HepG2 (cell line): ENCODE data around the gene BAIAP2L1. TPM values are rescaled to one million over a fixed set of nuclear protein-coding genes. Genes with fewer than 3 reads are reported as not detected.

Source experiments
- ATAC-seq: fragments of 200-7000 bp; cut with Tn5 transposase; 3 replicates; pipeline ENCODE4 v1.9.1; 2020; ENCODE audit warnings: mild to moderate bottlenecking, moderate library complexity
- BruUV-seq: library from RNA; stranded (reverse); fragments of 400-500 nt; replicated peaks from 2 replicates; lab custom pipeline; 2021; lab: Mats Ljungman, UMichigan
- CTCF ChIA-PET: fragments of 300-600 bp; formaldehyde crosslinking; extraction: SDS; loops from one replicate; lab custom pipeline; 2021; ENCODE audit warnings: low total read pairs, inconsistent platforms, low intra/inter-chr PET ratio; lab: Yijun Ruan, JAX
- POLR2A ChIA-PET: fragments of 350-600 bp; sonication (Branson Sonifier 250); formaldehyde crosslinking; loops from one replicate; lab custom pipeline; 2020; ENCODE audit warnings: antibody characterized with exemption, inconsistent platforms; lab: Yijun Ruan, JAX
- DNase-seq: peaks from one replicate; pipeline ENCODE4 v3.0.0-alpha.2; 2015; ENCODE audit warnings: low spot score
- FAIRE-seq: peaks from 3 replicates; lab custom pipeline; 2011; peaks lifted over from hg19 to GRCh38; lab: Jason Lieb, UNC
- H2AFZ ChIP-seq: one replicate; pipeline ENCODE4 v1.6.1; 2011; ENCODE audit warnings: low read length, inconsistent platforms
- H3K27ac ChIP-seq: fragments of 300-600 bp; 3 replicates; pipeline ENCODE4 v1.8.0; 2011; ENCODE audit warnings: mixed run types, mild to moderate bottlenecking, mixed read lengths, low read length, inconsistent platforms; ENCODE audit not compliant: insufficient read depth; ENCODE audit errors: extremely low read length
- H3K27me3 ChIP-seq, 2 experiments: fragments of 200-600 bp in 1 of 2; 2 replicates in 1 of 2; 3 replicates in 1 of 2; pipeline versions ENCODE4 v1.6.0 to v1.8.0; 2011; ENCODE audit warnings: low read length in 2 of 2, mild to moderate bottlenecking in 2 of 2, moderate library complexity in 2 of 2, inconsistent platforms in 1 of 2; ENCODE audit not compliant: insufficient read depth in 2 of 2, control insufficient read depth in 1 of 2
- H3K36me3 ChIP-seq, 2 experiments: fragments of 200-600 bp in 1 of 2; replicated peaks in 1 of 2; 2 replicates in 1 of 2; 3 replicates in 1 of 2; pipeline versions ENCODE4 v1.5.1 to v1.8.0; 2011; ENCODE audit warnings: low read length in 2 of 2, inconsistent platforms in 1 of 2; ENCODE audit not compliant: insufficient read depth in 2 of 2, control insufficient read depth in 1 of 2
- H3K4me1 ChIP-seq: 2 replicates; pipeline ENCODE4 v1.5.1; 2012; ENCODE audit warnings: low read length, inconsistent platforms; ENCODE audit not compliant: insufficient read depth
- H3K4me2 ChIP-seq: 2 replicates; pipeline ENCODE4 v1.6.0; 2011; ENCODE audit warnings: low read depth, low read length, inconsistent platforms
- H3K4me3 ChIP-seq, 3 experiments: fragments of 200-600 bp in 1 of 3; sonication (generic), shearing (Covaris generic) in 1 of 3; replicated peaks in 1 of 3; 2 replicates each; pipeline ENCODE4 v1.5.1; 2011 to 2016; ENCODE audit warnings: low read length in 3 of 3, inconsistent platforms in 2 of 3, low read depth in 2 of 3, mild to moderate bottlenecking in 2 of 3, control low read depth in 1 of 3, mixed read lengths in 1 of 3; ENCODE audit not compliant: insufficient read depth in 1 of 3
- H3K79me2 ChIP-seq: one replicate; pipeline ENCODE4 v1.6.1; 2011; ENCODE audit warnings: low read length, inconsistent platforms; ENCODE audit not compliant: insufficient read depth
- H3K9ac ChIP-seq: 2 replicates; pipeline ENCODE4 v1.6.0; 2011; ENCODE audit warnings: mild to moderate bottlenecking, low read depth, low read length, inconsistent platforms; ENCODE audit not compliant: insufficient read depth
- H3K9me3 ChIP-seq: 2 replicates; pipeline ENCODE4 v1.5.1; 2012; ENCODE audit warnings: mild to moderate bottlenecking, low read length
- H4K20me1 ChIP-seq: 2 replicates; pipeline ENCODE4 v1.6.0; 2011; ENCODE audit warnings: inconsistent platforms, mild to moderate bottlenecking, low read length, moderate library complexity; ENCODE audit not compliant: insufficient read depth
- BRCA1 ChIP-seq: sonication (generic); formaldehyde crosslinking; IDR thresholded peaks from 2 replicates; pipeline ENCODE4 v1.4.0; 2020; ENCODE audit warnings: missing genetic modification reagents
- EEA1 ChIP-seq: sonication (generic); formaldehyde crosslinking; IDR thresholded peaks from 2 replicates; pipeline ENCODE4 v1.5.1; 2020; ENCODE audit warnings: mild to moderate bottlenecking, missing genetic modification reagents, borderline replicate concordance
- ELF1 ChIP-seq: sonication (generic); formaldehyde crosslinking; IDR thresholded peaks from 2 replicates; pipeline ENCODE4 v1.4.0; 2020; ENCODE audit warnings: missing genetic modification reagents
- MED1 ChIP-seq: sonication (generic); formaldehyde crosslinking; IDR thresholded peaks from 2 replicates; pipeline ENCODE4 v1.4.0; 2020; ENCODE audit warnings: missing genetic modification reagents
- MXD4 ChIP-seq: IDR thresholded peaks from 2 replicates; pipeline ENCODE4 v1.6.1; 2016; ENCODE audit warnings: mild to moderate bottlenecking, missing biosample characterization, missing genetic modification reagents
- RFX3 ChIP-seq: IDR thresholded peaks from 2 replicates; pipeline ENCODE4 v1.6.1; 2016; ENCODE audit warnings: missing biosample characterization, missing genetic modification reagents
- SALL2 ChIP-seq: sonication (generic); formaldehyde crosslinking; IDR thresholded peaks from 2 replicates; pipeline ENCODE4 v1.8.1; 2023; ENCODE audit warnings: mild to moderate bottlenecking, missing genetic modification reagents, inconsistent platforms
- THYN1 ChIP-seq: sonication (generic); formaldehyde crosslinking; IDR thresholded peaks from 2 replicates; pipeline ENCODE4 v1.8.1; 2023; ENCODE audit warnings: low read depth, mild to moderate bottlenecking, moderate library complexity, missing genetic modification reagents, borderline replicate concordance
- ZNF510 ChIP-seq: sonication (generic); formaldehyde crosslinking; IDR thresholded peaks from 2 replicates; pipeline ENCODE4 v1.4.0; 2020; ENCODE audit warnings: low read depth, mild to moderate bottlenecking, missing genetic modification reagents
- ZNF569 ChIP-seq: sonication (generic); formaldehyde crosslinking; IDR thresholded peaks from 2 replicates; pipeline ENCODE4 v1.5.0; 2020; ENCODE audit warnings: mild to moderate bottlenecking, missing genetic modification reagents, moderate library complexity, borderline replicate concordance
- ZNF720 ChIP-seq: sonication (generic); formaldehyde crosslinking; IDR thresholded peaks from 2 replicates; pipeline ENCODE4 v1.4.0; 2020; ENCODE audit warnings: missing genetic modification reagents
- ZSCAN30 ChIP-seq: sonication (generic); formaldehyde crosslinking; IDR thresholded peaks from 2 replicates; pipeline ENCODE4 v1.5.0; 2020; ENCODE audit warnings: mild to moderate bottlenecking, missing genetic modification reagents
- WGBS: methylation state at CpG from one replicate; pipeline ENCODE4 v1.1.6; 2017; ENCODE audit warnings: low lambda C conversion rate; 5-methylcytosine and 5-hydroxymethylcytosine counted together
- in situ Hi-C: cut with HindIII; loops from 2 replicates; pipeline ENCODE4 v1.10.0; 2017; ENCODE audit warnings: low pct_unique_long_range_greater_than_20kb; ENCODE audit not compliant: extremely low pct_ligation_motif_present
- intact Hi-C: fragments of 100-400 bp; cut with micrococcal nuclease; formaldehyde crosslinking; loops from one replicate; pipeline ENCODE4 v1.10.0; 2022; ENCODE audit not compliant: unreplicated experiment
- polyA plus RNA-seq, 8 experiments: library from polyadenylated mRNA; depleted of rRNA in 3 of 8; stranded (reverse) in 7 of 8; unstranded in 1 of 8; fragments of >200 nt; fragmentation: Illumina TruSeq in 4 of 8; extraction: Trizol in 4 of 8; gene quantifications; 2 replicates each; pipeline versions ENCODE4 v1.2.1 to v1.2.3, GENCODE V29; 2011 to 2016; ENCODE audit warnings: low read depth in 4 of 8, missing spikeins in 1 of 8, mixed read lengths in 1 of 8; ENCODE audit not compliant: insufficient read depth in 1 of 8
- total RNA-seq, 5 experiments: library from RNA; depleted of rRNA; stranded (reverse); fragments of >200 nt; fragmentation: Illumina TruSeq; extraction: Trizol; gene quantifications; 2 replicates each; pipeline ENCODE4 v1.2.3, GENCODE V29; 2016; ENCODE audit warnings: low read depth in 1 of 5
- TF ChIP-seq, protein P1 (sequence below): sonication (generic); formaldehyde crosslinking; conservative IDR thresholded peaks from 2 replicates; pipeline ENCODE4 v1.8.0; 2022; ENCODE audit warnings: mild to moderate bottlenecking, moderate library complexity, missing genetic modification reagents
- TF ChIP-seq, protein P2 (sequence below): sonication (generic); formaldehyde crosslinking; IDR thresholded peaks from 2 replicates; pipeline ENCODE4 v1.8.0; 2022; ENCODE audit warnings: mild to moderate bottlenecking, missing genetic modification reagents, moderate library complexity
- TF ChIP-seq, protein P3 (sequence below): sonication (generic); formaldehyde crosslinking; IDR thresholded peaks from 2 replicates; pipeline ENCODE4 v1.4.0; 2020; ENCODE audit warnings: mild to moderate bottlenecking, missing genetic modification reagents
- TF ChIP-seq, protein P4 (sequence below): sonication (generic); formaldehyde crosslinking; IDR thresholded peaks from 2 replicates; pipeline ENCODE4 v1.4.0; 2020; ENCODE audit warnings: missing genetic modification reagents, borderline replicate concordance
- TF ChIP-seq, protein P5 (sequence below): sonication (generic); formaldehyde crosslinking; IDR thresholded peaks from 2 replicates; pipeline ENCODE4 v1.8.0; 2023; ENCODE audit warnings: mild to moderate bottlenecking, missing genetic modification reagents

BAIAP2L1 gene
- total and polyA plus RNA-seq, 2 of the 13 experiments (the other 11 are each of a cell fraction or from before 2014, with no cell fraction given) = 13.0 to 21.5 TPM

DNA sequence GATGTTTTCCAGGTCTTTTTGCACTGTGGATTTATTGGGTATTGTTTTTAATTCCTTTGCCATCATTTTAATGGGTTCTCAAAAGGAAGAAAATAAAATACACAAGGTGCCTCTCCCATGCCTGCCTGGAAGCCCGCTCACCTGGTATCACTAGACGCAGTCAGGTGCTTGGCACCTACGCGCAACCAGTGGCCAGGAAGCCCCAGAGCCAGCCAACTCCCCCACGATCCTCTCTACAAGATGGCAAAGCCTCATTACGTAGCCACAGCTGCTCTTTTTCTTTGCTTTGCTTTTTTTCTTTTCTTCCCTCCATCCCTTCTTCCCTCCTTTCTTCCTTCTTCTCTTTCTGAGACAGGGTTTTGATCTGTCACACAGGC lies 34.3 kb downstream of the BAIAP2L1 start:
- Histone ChIP-seq H3K79me2 (peaks cover 2% of the 10 kb centered on the region), H3K4me1 (no peaks in the 10 kb centered on the region), H3K4me3 (no peak overlapping the region), H3K9ac (no peak overlapping the region), H3K9me3 (no peaks in the 10 kb centered on the region), H3K27me3 (no peaks in the 10 kb centered on the region), H3K27ac (no peak overlapping the region), H3K36me3 (0 out of 5 replicates have a peak, but pooled peaks cover 0 to 3% of the 10 kb centered on the region in 2 experiments), H2AFZ (no peak overlapping the region), H4K20me1 (peaks cover 6% of the 10 kb centered on the region; the same call in 1 of the 2 replicates), H3K4me2 (no peak overlapping the region)
- 98% methylated on average over 6 of the region's 6 CpGs for WGBS
- in situ Hi-C loops (no loop called here), intact Hi-C loops (no loop called here)
- POLR2A ChIA-PET = no interaction called here
- TF ChIP-seq ZNF569 (CRISPR knock-in tag) (no peak), ZNF510 (no peak), EEA1 (CRISPR knock-in tag) (no peak), THYN1 (CRISPR knock-in tag) (no peak), BRCA1 (CRISPR knock-in tag) (no peak), SALL2 (no peak), ELF1 (CRISPR knock-in tag) (no peak), ZNF720 (CRISPR knock-in tag) (no peak), ZSCAN30 (no peak), MXD4 (CRISPR knock-in tag) (no peak), RFX3 (no peak), MED1 (CRISPR knock-in tag) (no peak)
- TF ChIP-seq, protein P1, sequence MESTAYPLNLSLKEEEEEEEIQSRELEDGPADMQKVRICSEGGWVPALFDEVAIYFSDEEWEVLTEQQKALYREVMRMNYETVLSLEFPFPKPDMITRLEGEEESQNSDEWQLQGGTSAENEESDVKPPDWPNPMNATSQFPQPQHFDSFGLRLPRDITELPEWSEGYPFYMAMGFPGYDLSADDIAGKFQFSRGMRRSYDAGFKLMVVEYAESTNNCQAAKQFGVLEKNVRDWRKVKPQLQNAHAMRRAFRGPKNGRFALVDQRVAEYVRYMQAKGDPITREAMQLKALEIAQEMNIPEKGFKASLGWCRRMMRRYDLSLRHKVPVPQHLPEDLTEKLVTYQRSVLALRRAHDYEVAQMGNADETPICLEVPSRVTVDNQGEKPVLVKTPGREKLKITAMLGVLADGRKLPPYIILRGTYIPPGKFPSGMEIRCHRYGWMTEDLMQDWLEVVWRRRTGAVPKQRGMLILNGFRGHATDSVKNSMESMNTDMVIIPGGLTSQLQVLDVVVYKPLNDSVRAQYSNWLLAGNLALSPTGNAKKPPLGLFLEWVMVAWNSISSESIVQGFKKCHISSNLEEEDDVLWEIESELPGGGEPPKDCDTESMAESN = no peak
- TF ChIP-seq, protein P2, sequence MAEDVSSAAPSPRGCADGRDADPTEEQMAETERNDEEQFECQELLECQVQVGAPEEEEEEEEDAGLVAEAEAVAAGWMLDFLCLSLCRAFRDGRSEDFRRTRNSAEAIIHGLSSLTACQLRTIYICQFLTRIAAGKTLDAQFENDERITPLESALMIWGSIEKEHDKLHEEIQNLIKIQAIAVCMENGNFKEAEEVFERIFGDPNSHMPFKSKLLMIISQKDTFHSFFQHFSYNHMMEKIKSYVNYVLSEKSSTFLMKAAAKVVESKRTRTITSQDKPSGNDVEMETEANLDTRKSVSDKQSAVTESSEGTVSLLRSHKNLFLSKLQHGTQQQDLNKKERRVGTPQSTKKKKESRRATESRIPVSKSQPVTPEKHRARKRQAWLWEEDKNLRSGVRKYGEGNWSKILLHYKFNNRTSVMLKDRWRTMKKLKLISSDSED (CRISPR knock-in tag) = no peak
- TF ChIP-seq, protein P3, sequence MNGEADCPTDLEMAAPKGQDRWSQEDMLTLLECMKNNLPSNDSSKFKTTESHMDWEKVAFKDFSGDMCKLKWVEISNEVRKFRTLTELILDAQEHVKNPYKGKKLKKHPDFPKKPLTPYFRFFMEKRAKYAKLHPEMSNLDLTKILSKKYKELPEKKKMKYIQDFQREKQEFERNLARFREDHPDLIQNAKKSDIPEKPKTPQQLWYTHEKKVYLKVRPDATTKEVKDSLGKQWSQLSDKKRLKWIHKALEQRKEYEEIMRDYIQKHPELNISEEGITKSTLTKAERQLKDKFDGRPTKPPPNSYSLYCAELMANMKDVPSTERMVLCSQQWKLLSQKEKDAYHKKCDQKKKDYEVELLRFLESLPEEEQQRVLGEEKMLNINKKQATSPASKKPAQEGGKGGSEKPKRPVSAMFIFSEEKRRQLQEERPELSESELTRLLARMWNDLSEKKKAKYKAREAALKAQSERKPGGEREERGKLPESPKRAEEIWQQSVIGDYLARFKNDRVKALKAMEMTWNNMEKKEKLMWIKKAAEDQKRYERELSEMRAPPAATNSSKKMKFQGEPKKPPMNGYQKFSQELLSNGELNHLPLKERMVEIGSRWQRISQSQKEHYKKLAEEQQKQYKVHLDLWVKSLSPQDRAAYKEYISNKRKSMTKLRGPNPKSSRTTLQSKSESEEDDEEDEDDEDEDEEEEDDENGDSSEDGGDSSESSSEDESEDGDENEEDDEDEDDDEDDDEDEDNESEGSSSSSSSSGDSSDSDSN (CRISPR knock-in tag) = no peak
- TF ChIP-seq, protein P4, sequence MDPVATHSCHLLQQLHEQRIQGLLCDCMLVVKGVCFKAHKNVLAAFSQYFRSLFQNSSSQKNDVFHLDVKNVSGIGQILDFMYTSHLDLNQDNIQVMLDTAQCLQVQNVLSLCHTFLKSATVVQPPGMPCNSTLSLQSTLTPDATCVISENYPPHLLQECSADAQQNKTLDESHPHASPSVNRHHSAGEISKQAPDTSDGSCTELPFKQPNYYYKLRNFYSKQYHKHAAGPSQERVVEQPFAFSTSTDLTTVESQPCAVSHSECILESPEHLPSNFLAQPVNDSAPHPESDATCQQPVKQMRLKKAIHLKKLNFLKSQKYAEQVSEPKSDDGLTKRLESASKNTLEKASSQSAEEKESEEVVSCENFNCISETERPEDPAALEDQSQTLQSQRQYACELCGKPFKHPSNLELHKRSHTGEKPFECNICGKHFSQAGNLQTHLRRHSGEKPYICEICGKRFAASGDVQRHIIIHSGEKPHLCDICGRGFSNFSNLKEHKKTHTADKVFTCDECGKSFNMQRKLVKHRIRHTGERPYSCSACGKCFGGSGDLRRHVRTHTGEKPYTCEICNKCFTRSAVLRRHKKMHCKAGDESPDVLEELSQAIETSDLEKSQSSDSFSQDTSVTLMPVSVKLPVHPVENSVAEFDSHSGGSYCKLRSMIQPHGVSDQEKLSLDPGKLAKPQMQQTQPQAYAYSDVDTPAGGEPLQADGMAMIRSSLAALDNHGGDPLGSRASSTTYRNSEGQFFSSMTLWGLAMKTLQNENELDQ = no peak
- TF ChIP-seq, protein P5, sequence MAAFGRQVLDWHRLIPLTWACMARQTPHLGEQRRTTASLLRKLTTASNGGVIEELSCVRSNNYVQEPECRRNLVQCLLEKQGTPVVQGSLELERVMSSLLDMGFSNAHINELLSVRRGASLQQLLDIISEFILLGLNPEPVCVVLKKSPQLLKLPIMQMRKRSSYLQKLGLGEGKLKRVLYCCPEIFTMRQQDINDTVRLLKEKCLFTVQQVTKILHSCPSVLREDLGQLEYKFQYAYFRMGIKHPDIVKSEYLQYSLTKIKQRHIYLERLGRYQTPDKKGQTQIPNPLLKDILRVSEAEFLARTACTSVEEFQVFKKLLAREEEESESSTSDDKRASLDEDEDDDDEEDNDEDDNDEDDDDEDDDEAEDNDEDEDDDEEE (CRISPR knock-in tag) = no peak
- FAIRE-seq = no peak
- no TSS peak for BruUV-seq
- ATAC-seq = no peak
- no peak for DNase-seq
- CTCF ChIA-PET = no interaction called here
